Urinary bladder (tissue), 4 donors: ENCODE measurements around the gene ALAS1. TPM values are rescaled to one million over a fixed set of nuclear protein-coding genes. Genes with fewer than 3 reads are reported as not detected.

Experiments used
- DNase-seq: peaks from one replicate; pipeline ENCODE4 v3.0.0-alpha.2; 2015; ENCODE audit errors: extremely low spot score
- H3K27ac ChIP-seq: one replicate; pipeline ENCODE4 v1.5.1; 2013; ENCODE audit warnings: low read depth, mild to moderate bottlenecking, moderate library complexity
- H3K36me3 ChIP-seq: one replicate; pipeline ENCODE4 v1.6.1; 2013; ENCODE audit warnings: mild to moderate bottlenecking, moderate library complexity; ENCODE audit not compliant: insufficient read depth
- H3K4me1 ChIP-seq: one replicate; pipeline ENCODE4 v1.6.1; 2013; ENCODE audit warnings: mild to moderate bottlenecking, moderate library complexity; ENCODE audit not compliant: insufficient read depth
- H3K4me3 ChIP-seq: one replicate; pipeline ENCODE4 v1.5.1; 2013; ENCODE audit warnings: low read depth, low read length
- WGBS: extraction: QIAGEN DNeasy Blood & Tissue Kit; methylation state at CpG from one replicate; pipeline ENCODE4 v1.1.7; 2013; 5-methylcytosine and 5-hydroxymethylcytosine counted together
- polyA plus RNA-seq: library from polyadenylated mRNA; stranded (reverse); fragments of 200-250 nt; gene quantifications from one replicate; pipeline ENCODE4 v1.2.3, GENCODE V29; 2013
- total RNA-seq: library from RNA; depleted of rRNA; stranded (reverse); fragments of >200 nt; gene quantifications from one replicate; pipeline ENCODE4 v1.2.3, GENCODE V29; 2014
- donor health status: healthy with polysubstance abuse.
- donor health status: healthy.

ALAS1 gene
- total and polyA plus RNA-seq, 2 donors = 24.1 to 56.7 TPM

- no peak for DNase-seq
- no peak overlapping the region for H3K27ac ChIP-seq
- peaks cover 7% of the 10 kb centered on the region for H3K36me3 ChIP-seq
- no peaks in the 10 kb centered on the region for H3K4me1 ChIP-seq
- WGBS = 96% methylated on average over 7 of the region's 7 CpGs
- no peak overlapping the region for H3K4me3 ChIP-seq
These were observed 17.4 kb downstream of the ALAS1 start for GRCh38 chr3:52215351-52215750.

- Histone ChIP-seq H3K4me3 (no peak overlapping the region), H3K27ac (peak overlapping the region; percentile 12), H3K36me3 (peaks cover 7% of the 10 kb centered on the region), H3K4me1 (no peaks in the 10 kb centered on the region)
- peak; percentile 81 for DNase-seq
- WGBS = 29% methylated on average over 13 of the region's 13 CpGs
These were observed 18.8 kb downstream of the ALAS1 start for GRCh38 chr3:52216585-52217408.

DNA sequence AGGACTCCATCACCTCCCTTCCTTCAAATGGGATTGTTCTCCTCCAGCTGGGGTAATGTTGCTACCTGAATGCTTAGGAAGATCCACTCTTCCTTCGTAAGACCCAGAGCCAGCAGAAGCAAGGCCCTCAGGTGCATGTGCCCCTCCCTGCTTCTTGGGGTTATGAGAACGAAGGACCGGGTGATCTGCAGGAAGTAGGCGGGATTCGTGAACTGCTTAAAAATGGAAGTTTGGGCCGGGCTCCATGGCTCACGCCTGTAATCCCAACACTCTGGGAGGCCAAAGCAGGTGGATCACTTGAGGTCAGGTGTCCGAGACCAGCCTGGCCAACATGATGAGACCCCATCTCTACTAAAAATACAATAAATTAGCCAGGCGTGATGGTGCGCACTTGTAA is 19.4 kb downstream of the ALAS1 start:
- WGBS = 68% methylated on average over 10 of the region's 10 CpGs

GRCh38 chr3:52218026-52218425 is 20.1 kb downstream of the ALAS1 start:
- H3K4me1 ChIP-seq = no peaks in the 10 kb centered on the region
- H3K27ac ChIP-seq = peak overlapping the region; percentile 79
- no peak for DNase-seq
- H3K4me3 ChIP-seq = no peak overlapping the region
- H3K36me3 ChIP-seq = peaks cover 1% of the 10 kb centered on the region
- WGBS = 73% methylated on average over 3 of the region's 3 CpGs

More for the DNA sequence above, 19.4 kb downstream of the ALAS1 start:
- H3K4me3 ChIP-seq = no peak overlapping the region
- no peak overlapping the region for H3K27ac ChIP-seq
- no peaks in the 10 kb centered on the region for H3K4me1 ChIP-seq
- H3K36me3 ChIP-seq = peaks cover 5% of the 10 kb centered on the region
- DNase-seq = no peak

DNA sequence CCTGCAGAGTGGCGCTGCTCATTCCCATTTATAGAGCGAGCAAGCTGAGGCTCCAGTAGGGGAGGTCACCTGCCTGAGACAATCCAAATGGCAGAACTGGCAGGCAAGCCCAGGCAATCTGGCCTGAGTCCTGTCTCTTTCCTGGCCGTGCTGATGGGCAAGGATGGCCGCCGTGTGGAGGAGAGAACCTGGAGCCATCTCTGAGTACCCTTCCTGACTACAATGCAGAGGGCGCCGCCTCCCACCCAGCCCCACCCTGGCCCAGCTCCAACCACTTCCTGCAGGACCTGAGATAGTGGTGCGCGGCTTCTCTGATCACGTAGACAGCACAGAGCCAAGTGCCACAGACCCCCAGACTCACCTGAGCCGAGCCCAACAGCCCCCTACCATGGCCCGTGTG is 20.5 kb downstream of the ALAS1 start:
- 66% methylated on average over 12 of the region's 12 CpGs for WGBS
- Histone ChIP-seq H3K4me1 (no peaks in the 10 kb centered on the region), H3K4me3 (no peak overlapping the region), H3K27ac (peak overlapping the region; percentile 79), H3K36me3 (peaks cover 1% of the 10 kb centered on the region)
- DNase-seq = no peak

DNA sequence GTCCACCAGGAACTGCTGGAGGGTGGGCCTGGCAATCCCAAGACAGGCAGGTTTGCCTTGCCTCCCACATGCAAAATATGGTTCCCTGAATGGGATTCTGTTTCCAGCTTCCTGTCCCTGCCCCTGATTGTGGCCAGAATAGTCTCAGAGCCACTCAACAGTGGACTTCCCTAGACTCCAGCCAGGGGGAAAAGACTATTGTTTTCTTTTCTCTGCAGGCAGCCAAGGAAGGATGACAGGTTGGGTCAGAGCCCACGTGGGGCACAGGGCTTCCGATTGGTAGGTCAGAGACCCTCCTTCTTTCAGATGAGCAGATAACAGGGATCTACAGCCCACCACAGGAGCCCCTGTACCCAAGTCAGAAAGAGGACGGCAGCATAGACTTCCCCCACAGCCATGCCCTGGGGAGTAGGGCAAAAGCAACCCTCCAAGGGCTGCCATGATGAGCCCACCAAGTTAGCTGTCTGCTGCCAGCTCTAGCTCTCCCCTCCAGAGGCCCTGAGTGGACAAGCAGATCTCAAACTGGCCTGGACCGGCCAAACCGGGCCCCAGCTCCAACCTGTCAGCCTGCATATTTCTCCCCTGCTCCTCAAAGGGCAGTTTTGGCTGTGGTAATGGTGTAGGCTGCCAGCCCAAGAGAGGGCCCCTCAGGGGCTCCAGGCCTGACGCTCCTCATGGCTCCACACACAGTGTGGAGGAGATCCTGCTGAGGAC is 21.1 kb downstream of the ALAS1 start:
- DNase-seq = no peak
- no peak overlapping the region for H3K4me3 ChIP-seq
- no peaks in the 10 kb centered on the region for H3K4me1 ChIP-seq
- 56% methylated on average over 6 of the region's 6 CpGs for WGBS
- H3K36me3 ChIP-seq = no peaks in the 10 kb centered on the region
- peak overlapping the region; percentile 79 for H3K27ac ChIP-seq

DNA sequence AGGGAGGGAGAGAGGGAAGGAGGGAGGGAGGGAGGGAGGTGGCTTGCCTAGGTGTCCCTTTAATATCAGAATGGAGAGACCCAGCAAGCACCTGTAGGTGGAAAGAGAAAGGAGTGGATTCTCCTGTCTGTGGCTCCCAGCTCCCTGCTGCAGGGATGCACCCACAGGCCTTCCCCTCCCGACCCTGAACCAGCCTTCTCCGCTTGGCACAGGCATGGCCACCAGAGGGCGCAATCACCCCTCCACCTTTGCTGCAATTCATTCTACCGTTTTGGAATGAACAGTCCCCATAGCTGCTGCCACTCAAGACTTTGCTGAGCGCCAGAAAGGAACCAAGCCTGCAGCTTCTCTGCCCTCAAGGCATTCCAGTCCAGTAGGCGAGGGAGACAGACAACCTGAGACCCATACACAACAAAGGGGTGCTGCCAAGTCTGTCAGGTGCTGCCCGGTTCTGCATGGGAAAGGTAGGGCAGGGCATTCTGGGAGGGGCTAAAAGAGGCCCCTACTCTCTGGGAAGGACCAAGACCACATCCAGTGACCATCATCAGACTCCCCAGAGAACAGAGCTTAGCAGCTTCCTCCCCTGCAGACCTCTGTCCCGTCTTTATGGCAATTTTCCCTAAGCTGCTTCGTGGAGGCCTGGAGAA is 22.5 kb downstream of the ALAS1 start:
- no peak for DNase-seq

GRCh38 chr3:52221141-52221562 is 23.2 kb downstream of the ALAS1 start:
- WGBS = 96% methylated on average over 27 of the region's 27 CpGs
- Histone ChIP-seq H3K27ac (no peak overlapping the region), H3K4me3 (no peak overlapping the region), H3K4me1 (no peaks in the 10 kb centered on the region), H3K36me3 (no peaks in the 10 kb centered on the region)
- DNase-seq = no peak

More for the DNA sequence above, 22.5 kb downstream of the ALAS1 start:
- no peak overlapping the region for H3K27ac ChIP-seq
- no peaks in the 10 kb centered on the region for H3K36me3 ChIP-seq
- H3K4me1 ChIP-seq = no peaks in the 10 kb centered on the region
- H3K4me3 ChIP-seq = no peak overlapping the region
- 31% methylated on average over 9 of the region's 9 CpGs for WGBS

GRCh38 chr3:52221563-52222318 is 23.8 kb downstream of the ALAS1 start:
- no peak overlapping the region for H3K4me3 ChIP-seq
- no peaks in the 10 kb centered on the region for H3K4me1 ChIP-seq
- DNase-seq = no peak
- WGBS = 82% methylated on average over 34 of the region's 34 CpGs
- no peak overlapping the region for H3K27ac ChIP-seq
- H3K36me3 ChIP-seq = no peaks in the 10 kb centered on the region

DNA sequence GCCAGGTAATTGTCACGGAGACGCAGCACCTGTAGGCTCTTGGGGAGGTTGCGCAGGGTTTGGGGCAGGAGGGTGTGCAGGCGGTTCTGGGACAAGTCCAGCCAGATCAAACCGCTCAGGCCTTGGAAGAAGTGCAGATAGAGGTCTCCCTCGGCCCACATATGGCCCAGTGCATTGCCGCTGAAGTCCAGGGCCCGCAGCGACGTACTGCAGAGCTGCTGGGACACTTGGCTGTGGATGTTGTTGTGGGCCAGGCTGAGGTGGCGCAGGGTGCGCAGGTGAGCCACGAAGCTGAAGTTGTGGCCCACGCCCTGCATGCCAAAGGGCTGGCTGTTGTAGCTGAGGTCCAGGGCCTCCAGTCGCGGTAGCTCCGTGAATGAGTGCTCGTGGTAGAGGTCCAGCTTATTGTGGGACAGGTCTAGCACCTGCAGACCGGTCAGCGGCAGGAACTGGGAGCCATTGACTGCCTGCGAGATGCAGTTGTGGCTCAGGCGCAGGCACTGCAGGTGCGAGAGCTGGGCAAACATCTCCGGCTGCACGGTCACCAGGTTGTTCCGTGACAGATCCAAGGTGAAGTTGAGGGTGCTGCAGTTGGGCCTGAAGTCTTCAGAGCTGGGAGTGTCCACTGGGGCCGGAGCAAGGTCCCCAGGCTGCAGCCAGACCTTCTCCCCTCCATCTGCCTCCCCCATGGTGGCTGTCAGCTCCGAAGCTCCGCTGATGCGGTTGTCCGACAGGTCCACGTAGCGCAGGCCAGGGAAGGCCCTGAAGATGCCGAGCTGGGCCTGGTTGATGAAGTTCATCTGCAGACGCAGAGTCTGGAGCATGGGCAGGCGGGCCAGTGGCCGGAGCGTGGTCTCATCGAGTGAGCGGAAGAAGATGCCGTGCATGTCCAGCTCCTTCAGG is 24.6 kb downstream of the ALAS1 start:
- no peak for DNase-seq
- no peak overlapping the region for H3K27ac ChIP-seq
- no peaks in the 10 kb centered on the region for H3K4me1 ChIP-seq
- 92% methylated on average over 41 of the region's 41 CpGs for WGBS
- H3K36me3 ChIP-seq = no peaks in the 10 kb centered on the region
- H3K4me3 ChIP-seq = no peak overlapping the region

- 94% methylated on average over 32 of the region's 32 CpGs for WGBS
- no peak overlapping the region for H3K27ac ChIP-seq
These were observed 25.8 kb downstream of the ALAS1 start for GRCh38 chr3:52223449-52224408.

More at GRCh38 chr3:52223449-52224408, 25.8 kb downstream of the ALAS1 start:
- DNase-seq = no peak
- peaks cover 1% of the 10 kb centered on the region for H3K36me3 ChIP-seq
- H3K4me1 ChIP-seq = no peaks in the 10 kb centered on the region
- no peak overlapping the region for H3K4me3 ChIP-seq
